H1 (cell line): ENCODE measurements around the gene PPP1R9A. TPM values are rescaled to one million over a fixed set of nuclear protein-coding genes. Genes with fewer than 3 reads are reported as not detected.

Experiments
- POLR2A ChIP-seq, 2 experiments: IDR thresholded peaks; 1 replicate in 1 of 2; 2 replicates in 1 of 2; pipeline ENCODE4 v1.6.1; 2011; ENCODE audit warnings: low read depth in 2 of 2, low read length in 2 of 2, mild to moderate bottlenecking in 2 of 2; ENCODE audit errors: control extremely low read depth in 1 of 2
- SP1 ChIP-seq: IDR thresholded peaks from 2 replicates; pipeline ENCODE4 v1.6.1; 2011; ENCODE audit warnings: low read depth, low read length
- polyA plus RNA-seq, 7 experiments: library from polyadenylated mRNA; depleted of rRNA in 3 of 7; stranded (reverse) in 5 of 7; unstranded in 2 of 7; fragments of >200 nt in 5 of 7; fragments of 200-250 nt in 2 of 7; gene quantifications; 1 replicate in 5 of 7; 2 replicates in 1 of 7; 4 replicates in 1 of 7; pipeline versions ENCODE4 v1.2.1 to v1.2.3, GENCODE V29; 2011 to 2013; ENCODE audit warnings: missing spikeins in 2 of 7, mixed read lengths in 2 of 7
- total RNA-seq: library from RNA; stranded (reverse); fragmentation: NEBNext Ultra II Directional; extraction: Animal tissue kit (Norgen Biotek cat#: 25700); gene quantifications from 2 replicates; pipeline ENCODE4 v1.2.1, GENCODE V29; 2021
- TF ChIP-seq, protein P1 (sequence below): IDR thresholded peaks from 2 replicates; pipeline ENCODE4 v1.6.1; 2011; ENCODE audit warnings: low read depth, mild to moderate bottlenecking, low read length; ENCODE audit not compliant: insufficient read depth

PPP1R9A gene
- total and polyA plus RNA-seq, 2 of the 8 experiments (the other 6 are each of a cell fraction or from before 2014, with no cell fraction given) = 3.0 to 20.3 TPM

DNA sequence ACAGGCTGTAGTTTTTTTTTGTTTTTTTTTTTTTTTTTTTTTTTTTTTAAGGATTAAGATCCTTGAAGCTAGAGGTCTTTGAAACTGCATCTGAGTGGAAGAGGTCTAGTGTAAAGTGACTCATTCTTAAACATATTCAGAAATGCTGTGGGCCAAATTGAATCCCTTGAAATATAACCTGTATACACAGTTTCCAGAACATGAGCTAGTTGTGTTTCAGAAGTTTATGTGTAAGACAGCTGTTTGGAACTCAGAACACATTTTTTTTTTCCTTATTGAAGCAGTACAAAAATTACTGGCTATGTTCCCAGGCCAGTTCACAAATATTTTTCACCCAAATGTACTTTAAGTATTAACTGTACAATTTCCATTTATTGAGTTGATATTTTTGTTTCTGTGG lies 67.9 kb downstream of the PPP1R9A start (continued):
- TF ChIP-seq POLR2A (IDR thresholded peaks at IDR 0.05; ENCODE audit: control extremely low read depth in 1 of 2, low read depth in 2 of 2, low read length in 2 of 2) = no peak
- TF ChIP-seq, protein P1, sequence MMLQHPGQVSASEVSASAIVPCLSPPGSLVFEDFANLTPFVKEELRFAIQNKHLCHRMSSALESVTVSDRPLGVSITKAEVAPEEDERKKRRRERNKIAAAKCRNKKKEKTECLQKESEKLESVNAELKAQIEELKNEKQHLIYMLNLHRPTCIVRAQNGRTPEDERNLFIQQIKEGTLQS = no peak
- no peak for TF ChIP-seq SP1
